Esophagus muscularis mucosa (tissue), 3 donors: ENCODE results near the gene PAPSS2.

Experiments used
- POLR2A ChIP-seq: fragments of 450-650 bp; IDR thresholded peaks from one replicate; pipeline ENCODE4 v1.6.1; 2017; ENCODE audit warnings: antibody characterized with exemption, moderate library complexity, mild to moderate bottlenecking, low read depth
- TF ChIP-seq, protein P1 (sequence below), 3 experiments: fragments of 200-600 bp in 2 of 3; fragments of 450-650 bp in 1 of 3; sonication (generic) in 2 of 3; IDR thresholded peaks; one replicate each; pipeline ENCODE4 v1.5.1; 2017 to 2019; ENCODE audit warnings: antibody characterized with exemption in 3 of 3, mild to moderate bottlenecking in 2 of 3, moderate library complexity in 1 of 3

- TF ChIP-seq, protein P1, sequence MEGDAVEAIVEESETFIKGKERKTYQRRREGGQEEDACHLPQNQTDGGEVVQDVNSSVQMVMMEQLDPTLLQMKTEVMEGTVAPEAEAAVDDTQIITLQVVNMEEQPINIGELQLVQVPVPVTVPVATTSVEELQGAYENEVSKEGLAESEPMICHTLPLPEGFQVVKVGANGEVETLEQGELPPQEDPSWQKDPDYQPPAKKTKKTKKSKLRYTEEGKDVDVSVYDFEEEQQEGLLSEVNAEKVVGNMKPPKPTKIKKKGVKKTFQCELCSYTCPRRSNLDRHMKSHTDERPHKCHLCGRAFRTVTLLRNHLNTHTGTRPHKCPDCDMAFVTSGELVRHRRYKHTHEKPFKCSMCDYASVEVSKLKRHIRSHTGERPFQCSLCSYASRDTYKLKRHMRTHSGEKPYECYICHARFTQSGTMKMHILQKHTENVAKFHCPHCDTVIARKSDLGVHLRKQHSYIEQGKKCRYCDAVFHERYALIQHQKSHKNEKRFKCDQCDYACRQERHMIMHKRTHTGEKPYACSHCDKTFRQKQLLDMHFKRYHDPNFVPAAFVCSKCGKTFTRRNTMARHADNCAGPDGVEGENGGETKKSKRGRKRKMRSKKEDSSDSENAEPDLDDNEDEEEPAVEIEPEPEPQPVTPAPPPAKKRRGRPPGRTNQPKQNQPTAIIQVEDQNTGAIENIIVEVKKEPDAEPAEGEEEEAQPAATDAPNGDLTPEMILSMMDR (IDR thresholded peaks at IDR 0.05): no peak
- TF ChIP-seq POLR2A: no peak
These were observed 43.8 kb upstream of the PAPSS2 start for GRCh38 chr10:87615856-87616255.
